HG02973 (cell line): ENCODE data around the gene PWWP3B.
"Not testable (repeated sequence)": the region's sequence is repeated elsewhere in the genome, so short reads cannot be mapped to it uniquely, and the experiment has no call there.

Experiments used
- ATAC-seq: cut with Tn5 transposase; IDR thresholded peaks from one replicate; pipeline ENCODE4 v1.9.1; 2021; ENCODE audit warnings: moderate library complexity; ENCODE audit not compliant: unreplicated experiment

Gene PWWP3B

DNA sequence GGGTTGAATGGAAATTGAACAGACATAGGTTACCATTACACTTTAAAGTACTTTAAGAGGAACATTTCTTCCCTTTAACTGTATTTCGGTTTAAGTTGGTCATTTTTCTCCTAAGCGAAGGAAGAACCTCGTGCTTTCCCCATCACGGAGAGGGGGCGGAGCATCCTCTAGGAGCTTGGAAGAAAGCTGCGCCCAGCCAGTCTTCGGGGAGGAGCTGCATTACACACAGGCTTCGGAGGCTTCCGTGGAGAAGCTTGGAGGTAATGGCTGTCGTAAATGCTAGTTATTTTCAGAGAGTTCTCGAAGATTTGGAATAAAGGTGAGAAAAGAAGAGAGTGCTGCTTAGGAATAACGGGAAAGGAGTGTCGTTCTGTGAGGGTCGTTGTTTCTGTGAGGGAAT, at the start of gene PWWP3B:
Gene PWWP3B (plus strand): TSS at position 199 of the 400 bp plus-strand sequence. CDS start 37,128 bp downstream, outside the sequence.
- ATAC-seq = no peak

- no peak for ATAC-seq
Observed at GRCh38 chrX:106139048-106139447, 29.1 kb upstream of the PWWP3B start.

DNA sequence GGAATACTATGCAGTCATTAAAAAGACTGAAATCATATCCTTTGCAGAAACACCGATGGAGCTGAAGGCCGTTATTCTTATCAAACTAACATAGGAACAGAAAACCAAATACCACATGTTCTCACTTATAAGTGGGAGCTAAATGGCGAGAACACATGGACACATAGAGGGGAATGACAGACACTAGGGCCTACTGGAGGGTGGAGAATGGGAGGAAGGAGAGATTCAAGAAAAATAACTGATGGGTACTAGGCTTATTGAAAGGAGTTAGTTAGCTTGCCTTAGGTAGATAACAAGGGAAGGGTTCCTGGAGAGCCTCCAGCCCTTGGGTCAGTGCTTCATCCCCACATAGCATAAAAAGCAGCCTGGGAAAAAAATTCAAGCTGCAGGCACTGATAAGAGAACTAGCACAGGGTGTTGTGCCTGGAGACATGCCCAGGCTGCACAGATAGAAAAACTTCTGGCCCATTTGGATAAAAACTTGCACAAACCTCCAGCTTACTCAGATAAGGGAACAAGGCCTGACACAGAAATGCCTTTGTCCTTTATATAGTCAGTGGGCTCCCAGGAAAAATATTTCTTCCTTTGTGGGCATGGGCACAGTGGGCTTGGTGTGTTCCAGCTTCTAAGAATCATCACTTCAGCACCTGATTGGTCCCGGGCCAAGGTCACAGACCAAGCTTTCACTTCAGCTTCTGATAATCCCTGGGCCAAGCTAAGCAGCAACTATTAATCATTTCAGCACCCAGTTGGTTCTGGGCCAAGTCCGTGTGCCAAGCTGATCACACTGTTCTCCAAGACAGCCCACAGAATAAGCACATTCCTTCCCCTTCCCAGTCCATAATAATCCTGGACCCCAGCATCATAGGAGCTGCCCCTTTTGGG, 23.1 kb upstream of the PWWP3B start:
- ATAC-seq = no peak

DNA sequence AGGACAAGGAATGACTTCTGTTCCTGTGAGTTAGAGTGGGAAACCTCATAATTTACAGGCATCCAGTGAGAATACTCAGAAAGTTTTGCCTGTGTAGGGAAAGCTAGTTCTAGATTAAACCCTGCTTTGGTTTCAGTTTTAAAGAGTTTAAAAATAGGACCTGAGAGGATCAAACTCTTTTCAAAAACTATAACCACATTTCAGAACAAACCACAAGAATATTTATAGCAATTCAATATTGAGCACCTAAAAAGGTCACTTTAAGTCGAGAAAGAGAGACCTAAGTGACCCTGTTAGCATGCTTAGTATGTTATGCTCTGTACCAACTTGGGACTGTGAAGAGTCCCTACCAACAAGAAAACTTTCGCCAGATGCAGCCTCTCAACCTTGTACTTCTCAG, 17.4 kb upstream of the PWWP3B start:
- no peak for ATAC-seq

GRCh38 chrX:106159861-106160282, 8.2 kb upstream of the PWWP3B start:
- no peak for ATAC-seq

GRCh38 chrX:106170318-106170717, 2.2 kb downstream of the PWWP3B start:
- ATAC-seq = no peak

GRCh38 chrX:106171293-106171820, 3.3 kb downstream of the PWWP3B start:
- ATAC-seq = no peak

DNA sequence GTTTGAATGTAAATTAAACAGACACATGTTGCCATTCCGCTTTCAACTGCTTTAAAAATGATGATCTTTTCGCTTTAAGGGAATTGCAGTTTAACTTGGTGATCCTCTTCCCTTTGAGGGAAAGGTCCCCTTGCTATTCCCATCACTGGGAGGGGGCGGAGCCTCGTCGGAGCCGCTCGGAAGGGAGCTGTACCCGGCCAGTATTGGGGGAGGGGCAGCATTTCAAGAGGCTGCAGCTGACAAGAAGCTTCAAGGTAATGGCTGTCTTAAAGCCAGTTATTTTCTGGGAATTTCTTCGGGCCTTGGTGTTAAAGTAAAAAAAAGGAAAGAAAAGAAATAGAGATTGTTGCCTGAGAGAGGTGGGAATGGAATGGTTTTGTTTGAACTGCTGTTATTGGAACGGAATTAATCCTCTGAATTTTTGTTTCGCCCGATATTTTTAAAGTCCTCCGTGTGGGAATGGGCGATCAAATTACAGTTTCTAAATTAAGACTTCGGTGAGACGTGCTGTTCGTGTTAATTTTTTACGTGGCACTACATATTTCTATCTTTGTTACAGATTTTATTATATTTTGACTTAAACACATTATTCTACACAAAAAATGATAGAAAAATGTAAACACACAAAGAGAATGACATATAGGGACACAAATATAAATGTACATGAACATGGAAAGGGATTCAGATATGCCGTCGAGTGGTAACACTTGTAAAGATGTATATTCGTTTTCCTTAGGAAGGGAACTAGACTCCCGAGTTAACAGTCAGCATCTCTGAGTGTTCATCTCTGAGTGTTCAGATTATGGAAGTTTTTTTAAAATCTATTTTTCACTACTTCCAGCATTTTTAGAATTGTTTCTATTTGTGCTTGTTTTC, 9.2 kb downstream of the PWWP3B start:
- ATAC-seq = no peak

- ATAC-seq = no peak
Observed at GRCh38 chrX:106177982-106178321, 9.8 kb downstream of the PWWP3B start.

- ATAC-seq = no peak
Observed at GRCh38 chrX:106178826-106179225, 10.7 kb downstream of the PWWP3B start.

- ATAC-seq = not testable (repeated sequence)
Observed at GRCh38 chrX:106183685-106184084, 15.6 kb downstream of the PWWP3B start.

- ATAC-seq = no peak
Observed at GRCh38 chrX:106201502-106202178, 33.5 kb downstream of the PWWP3B start.

GRCh38 chrX:106203315-106203714, 35.2 kb downstream of the PWWP3B start:
- ATAC-seq = no peak

DNA sequence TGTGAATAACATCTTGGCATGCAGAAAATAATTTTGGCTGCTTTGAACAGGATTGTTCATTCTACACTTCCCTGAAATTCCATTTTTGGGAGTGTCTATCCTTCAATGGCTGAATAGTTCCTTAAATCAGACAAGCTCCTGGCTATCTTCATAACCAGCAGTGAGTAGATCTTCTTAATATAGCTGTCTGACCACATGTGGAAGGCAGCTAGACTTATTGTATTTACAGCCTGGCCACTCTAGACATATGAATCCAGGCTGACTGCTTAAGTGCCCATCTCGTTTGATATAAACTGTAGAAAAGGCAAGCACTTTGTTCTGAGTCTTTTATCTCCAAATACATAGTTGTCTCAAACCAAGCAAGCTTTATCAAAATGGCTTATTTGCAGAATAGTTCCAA, 40.0 kb downstream of the PWWP3B start:
- no peak for ATAC-seq
